GM18858 (cell line): ENCODE data around the gene CD96.
"Not testable (repeated sequence)": the region's sequence is repeated elsewhere in the genome, so short reads cannot be mapped to it uniquely, and the experiment has no call there.

ENCODE experiments used
- ATAC-seq: cut with Tn5 transposase; IDR thresholded peaks from one replicate; pipeline ENCODE4 v1.9.1; 2021; ENCODE audit not compliant: unreplicated experiment

Gene CD96

DNA sequence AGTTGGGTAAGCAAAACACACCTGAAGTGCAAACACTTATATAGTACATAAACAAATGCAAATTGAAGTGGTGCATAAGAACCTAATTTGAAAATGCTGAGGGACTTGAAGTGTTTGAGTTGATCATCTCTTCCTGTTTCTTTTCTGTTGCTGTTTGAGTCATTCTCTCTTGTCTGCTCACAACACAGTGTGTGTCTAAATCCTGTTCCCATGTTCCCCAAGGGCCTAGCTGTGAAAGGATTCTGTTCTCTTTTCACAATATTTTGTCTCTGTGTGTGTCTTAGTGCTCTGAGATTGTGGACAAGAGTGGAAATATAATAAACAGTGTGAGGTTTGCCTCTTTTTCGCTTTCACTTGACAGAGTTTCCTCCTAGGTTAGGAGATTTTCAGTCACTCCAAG, 6.1 kb downstream of the CD96 start:
- peak; percentile 71 for ATAC-seq

DNA sequence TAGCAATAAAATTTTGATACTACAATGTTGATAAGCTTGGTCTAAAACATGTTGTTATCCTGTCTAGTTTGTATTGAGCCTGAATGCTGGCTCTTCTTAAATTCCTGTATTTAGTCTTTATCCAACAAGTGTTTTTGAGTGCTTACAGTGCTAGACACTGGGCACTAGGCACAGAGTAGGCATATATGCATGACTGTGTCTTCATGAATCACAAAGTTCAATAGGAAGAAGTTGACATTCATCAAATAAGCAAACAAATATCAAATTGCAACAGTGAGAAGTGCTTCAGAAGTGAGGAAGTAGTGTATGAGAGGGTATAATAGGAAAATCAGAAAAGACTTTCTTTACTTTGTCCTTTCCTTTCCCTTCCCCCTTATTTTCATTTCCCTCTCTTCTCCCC, 6.8 kb downstream of the CD96 start:
- no peak for ATAC-seq

DNA sequence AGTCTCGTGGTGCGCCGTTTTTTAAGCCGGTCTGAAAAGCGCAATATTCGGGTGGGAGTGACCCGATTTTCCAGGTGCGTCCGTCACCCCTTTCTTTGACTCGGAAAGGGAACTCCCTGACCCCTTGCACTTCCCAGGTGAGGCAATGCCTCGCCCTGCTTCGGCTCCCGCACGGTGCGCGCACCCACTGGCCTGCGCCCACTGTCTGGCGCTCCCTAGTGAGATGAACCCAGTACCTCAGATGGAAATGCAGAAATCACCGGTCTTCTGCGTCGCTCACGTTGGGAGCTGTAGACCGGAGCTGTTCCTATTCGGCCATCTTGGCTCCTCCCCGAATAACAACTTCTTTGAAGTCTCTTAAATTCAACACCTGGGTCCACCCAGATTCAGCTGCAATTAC, 19.9 kb downstream of the CD96 start:
- not testable (repeated sequence) for ATAC-seq

DNA sequence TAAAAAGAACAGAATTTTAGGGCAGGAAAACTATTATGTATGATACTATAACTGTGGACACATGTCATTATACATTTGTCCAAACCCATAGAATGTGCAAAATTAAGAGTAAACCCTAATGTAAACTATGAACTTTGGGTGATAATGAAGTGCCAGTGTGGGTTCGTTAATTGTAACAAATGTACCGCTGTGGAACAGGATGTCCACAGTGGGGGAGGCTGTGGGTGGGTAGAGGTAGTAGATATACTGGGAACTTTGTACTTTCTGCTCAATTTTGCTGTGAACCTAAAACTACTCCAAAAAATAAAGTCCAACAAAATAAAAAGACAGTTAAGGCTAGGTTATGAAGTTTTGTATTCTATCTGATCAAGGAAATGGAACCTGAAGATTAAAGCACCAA, 24.8 kb downstream of the CD96 start:
- ATAC-seq = no peak

DNA sequence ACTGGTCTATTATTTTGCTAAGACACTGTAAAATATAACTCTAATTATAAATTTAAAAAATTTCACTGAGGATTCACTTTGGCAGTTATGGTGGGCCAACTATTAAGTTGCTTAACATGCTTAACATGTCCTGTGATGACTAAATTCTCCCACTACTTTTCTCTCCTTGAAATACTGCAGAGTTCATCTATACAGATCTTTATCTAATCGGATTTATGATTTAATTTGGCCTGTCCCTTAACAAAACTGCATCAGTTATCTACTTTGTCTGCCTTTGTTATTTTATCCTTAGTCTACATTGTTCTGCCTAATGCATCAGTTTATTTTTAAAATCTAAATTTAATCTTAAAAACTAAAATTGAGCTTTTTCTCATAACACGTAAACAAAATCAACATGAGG, 26.4 kb downstream of the CD96 start:
- ATAC-seq = no peak

DNA sequence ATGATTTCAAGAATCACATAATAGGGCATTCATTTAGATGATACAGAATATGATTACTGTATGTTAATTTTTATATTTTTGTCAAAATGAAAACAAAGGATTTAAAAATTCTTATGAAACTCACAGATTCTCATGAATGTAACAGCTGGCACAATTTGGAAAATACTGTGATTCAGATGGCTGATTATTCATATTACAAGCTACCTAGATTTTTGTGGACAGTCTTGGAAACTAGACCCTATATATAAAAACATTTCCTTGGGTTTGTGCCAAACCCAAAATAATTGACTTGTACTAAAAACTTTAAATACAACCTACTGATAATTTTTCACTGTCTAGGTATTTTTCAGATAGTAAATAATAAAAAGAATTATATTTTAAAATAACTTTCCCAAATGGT, 26.9 kb downstream of the CD96 start:
- ATAC-seq = no peak

DNA sequence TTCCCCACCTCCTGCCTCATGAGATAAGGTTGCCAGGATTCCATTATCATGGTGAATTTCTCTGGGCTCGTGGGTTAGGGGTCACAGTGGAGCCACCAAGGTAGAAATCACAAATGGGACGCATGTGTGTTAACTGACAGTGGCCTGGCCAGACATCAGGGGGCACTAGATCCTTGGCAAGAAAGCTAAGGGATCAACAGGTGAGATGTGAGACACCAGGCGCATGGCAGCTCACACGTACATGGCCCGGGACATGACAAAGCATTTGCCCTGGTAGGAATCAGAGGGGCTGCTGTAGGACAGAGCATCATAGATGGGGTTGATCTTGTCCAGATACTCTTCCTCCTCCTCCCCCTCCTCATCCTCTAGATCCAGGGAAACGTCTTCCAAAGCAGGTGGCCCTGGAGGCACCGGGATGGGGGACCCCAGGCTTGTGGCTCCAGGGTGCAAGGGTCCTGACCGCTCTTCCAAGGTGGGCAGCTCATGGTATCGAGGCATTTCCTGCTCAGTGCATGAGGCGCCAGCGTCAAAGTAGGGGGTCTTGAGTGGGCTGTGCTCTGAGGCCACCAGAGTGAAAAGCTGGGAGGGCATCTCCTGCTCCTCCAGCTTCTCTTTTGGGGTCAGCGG, 28.5 kb downstream of the CD96 start:
- ATAC-seq = no peak

DNA sequence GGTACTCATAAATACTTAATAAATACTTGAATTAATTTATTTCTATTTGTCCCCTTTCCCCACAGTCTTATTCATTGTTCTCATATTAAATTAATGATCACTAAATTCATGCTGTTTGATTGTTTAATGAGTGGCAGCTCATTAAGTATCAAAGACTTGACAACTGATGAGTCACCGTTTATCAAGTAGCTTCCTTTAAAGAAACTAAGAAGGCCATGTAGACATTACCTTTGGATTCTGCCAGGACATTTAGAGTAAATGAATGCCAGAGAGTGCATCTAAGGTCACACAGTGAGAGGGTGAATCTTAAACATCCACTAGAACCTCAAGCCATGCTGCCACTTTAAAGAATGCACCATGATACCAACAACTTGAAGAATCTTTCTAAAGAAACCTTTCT, 29.3 kb downstream of the CD96 start:
- no peak for ATAC-seq

DNA sequence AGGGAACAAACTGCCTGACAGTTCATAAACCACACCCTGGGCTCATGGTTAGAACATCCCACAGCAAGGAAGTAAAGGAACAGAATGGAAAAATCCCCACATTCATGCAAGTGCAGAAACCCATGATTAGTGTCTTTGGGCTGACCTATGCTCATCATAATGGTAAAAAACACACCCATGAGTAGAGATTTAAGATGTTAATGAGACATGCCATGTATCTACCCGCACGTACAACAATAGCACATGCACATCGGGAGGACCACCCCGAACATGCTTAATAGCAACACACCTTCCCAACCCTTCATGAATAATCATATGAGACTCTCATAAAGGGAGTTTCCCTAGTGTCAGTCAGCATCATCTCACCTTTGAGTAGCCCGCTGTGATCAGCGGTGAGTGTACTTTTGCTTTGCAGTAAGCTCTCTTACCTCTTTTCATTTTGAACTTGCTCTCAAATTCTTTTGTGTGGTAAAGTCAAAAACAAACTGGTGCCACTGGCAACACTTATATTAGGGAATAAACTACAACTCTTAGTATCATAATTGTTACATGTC, 30.0 kb downstream of the CD96 start:
- no peak for ATAC-seq

DNA sequence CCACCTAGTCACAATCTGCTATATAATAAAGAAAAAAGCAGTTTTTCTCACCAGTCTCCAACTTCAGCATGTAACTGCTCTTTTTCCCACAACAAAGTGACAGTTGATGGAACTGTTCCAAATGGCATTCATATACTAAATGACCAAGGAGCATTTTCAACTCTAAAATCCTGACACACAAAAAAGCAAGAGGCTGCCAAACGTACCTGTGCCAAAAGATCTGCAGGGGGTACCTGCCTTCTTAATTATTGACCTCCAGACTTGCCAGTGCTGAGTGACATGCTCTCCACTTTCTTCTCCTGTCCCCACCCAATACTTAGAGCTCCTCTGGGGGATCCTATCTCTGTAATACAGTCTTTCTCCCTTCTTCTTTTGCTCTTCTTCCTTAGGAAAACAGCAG, 35.1 kb downstream of the CD96 start:
- ATAC-seq = no peak

DNA sequence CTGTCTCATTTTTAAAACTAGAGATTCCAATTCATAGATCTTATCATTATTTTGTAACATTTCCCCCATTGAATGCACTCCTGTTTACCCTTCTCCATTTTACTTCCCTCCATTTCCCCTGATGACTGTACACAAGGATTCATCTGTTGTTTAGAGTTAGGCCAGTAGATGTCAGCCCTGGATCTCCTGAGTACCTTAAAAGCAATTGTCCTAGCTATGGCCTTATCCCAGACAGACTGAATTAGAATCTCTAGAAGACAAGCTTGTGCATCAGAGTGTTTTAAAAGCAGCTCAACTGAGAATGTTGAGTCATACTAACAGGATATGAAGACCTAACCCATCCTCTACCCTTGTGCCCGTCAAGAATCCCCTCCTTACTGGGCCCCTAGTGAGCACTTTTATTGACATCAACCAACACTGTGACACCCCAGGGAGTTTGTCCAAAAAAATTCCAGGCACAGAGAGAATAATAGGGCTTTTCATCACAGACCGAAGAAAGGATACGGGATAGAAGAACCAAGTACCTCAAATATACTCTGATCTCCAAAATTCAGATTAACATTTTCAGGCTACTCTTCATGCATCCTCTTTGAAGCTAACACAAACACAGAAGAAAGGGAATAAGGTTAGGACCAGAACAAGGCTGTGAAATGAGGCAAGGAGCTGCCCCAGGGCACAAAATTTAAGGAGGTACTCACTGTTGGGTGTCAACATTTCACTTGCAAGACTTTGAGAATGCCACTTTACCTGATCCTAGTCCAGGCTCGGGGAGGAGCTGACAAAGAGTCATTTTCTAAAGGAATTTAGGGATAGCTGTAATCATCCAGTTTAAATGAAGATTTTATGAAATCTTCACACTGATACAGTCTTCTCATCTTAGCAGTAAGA, 36.0 kb downstream of the CD96 start:
- peak; percentile 95 for ATAC-seq

DNA sequence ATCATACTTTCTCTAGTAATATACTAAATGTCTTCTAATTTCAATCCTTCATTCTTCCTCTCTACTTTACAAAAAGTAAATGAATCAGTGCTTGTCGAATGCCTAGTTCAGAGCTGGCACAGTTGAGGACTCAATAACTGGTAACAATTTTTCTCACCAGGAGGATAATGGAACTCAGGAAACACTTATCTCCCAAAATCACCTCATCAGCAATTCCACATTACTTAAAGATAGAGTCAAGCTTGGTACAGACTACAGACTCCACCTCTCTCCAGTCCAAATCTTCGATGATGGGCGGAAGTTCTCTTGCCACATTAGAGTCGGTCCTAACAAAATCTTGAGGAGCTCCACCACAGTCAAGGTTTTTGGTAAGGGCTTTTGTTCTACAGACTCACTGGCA, 36.9 kb downstream of the CD96 start:
- ATAC-seq = no peak

DNA sequence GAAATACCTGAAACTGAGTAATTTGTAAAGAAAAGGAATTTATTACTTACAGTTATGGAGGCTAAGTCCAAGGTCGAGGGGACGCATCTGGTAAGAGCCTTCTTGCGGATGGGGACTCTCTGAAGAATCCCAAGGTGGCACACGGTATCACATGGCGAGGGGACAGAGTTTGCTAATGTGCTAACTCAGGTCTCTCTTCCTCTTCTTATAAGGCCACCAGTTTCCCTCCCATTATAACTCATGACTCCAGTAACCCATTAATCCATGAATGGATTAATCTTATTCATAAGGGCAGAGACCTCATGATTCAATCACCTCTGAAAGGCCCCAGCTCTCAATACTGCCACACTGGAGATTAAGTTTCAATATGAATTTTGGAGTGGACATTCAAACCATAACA, 37.5 kb downstream of the CD96 start:
- ATAC-seq = no peak

DNA sequence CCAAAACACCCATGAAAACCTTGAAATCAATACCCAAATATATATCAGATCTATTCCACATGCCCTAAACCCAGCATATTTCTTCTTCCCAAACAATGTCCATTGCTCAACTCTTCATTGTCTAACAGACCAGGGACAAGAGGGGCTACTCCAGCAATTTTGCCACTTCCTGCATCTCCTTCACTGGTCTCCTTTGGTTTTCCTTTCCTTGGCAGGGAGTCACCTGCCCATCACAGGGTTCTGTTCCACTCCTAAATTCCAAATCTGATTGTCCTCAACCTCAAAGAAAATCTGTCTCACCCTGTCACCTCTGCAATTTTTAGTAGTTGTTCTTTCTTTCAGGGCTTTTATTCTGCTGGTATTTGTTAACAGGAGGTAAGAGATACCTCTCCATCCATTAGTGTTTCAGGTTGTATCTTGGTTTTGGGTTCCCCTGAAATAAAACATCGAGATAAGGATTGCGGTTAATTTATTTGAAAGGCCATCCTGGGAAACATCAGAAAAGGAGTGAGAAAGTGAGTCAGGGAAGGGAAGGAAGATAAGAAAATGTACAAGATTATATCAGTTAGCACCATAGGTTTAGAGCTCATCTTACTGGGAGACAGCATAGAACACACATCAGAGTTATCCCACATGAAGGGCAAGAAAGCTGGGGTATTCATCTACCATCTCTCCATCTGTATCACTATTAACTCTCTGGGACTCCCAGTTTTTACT, 39.6 kb downstream of the CD96 start:
- no peak for ATAC-seq

DNA sequence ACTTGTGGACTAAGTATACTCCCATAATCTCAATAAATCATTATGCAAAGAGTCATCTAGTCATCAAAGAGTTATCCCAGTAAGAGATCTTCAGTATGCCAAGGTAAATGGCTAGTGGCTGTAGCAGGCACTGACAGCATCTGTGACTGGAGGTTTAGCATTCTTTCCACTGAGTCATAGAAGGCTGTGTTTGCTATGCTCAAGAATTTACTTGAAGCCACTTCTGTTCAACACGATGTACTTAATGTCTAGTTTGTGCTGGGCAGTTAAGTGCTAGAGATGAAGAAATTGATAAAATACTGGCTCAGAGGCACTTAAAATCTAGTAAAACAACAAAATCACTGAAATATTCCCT, 40.1 kb downstream of the CD96 start:
- ATAC-seq = no peak

DNA sequence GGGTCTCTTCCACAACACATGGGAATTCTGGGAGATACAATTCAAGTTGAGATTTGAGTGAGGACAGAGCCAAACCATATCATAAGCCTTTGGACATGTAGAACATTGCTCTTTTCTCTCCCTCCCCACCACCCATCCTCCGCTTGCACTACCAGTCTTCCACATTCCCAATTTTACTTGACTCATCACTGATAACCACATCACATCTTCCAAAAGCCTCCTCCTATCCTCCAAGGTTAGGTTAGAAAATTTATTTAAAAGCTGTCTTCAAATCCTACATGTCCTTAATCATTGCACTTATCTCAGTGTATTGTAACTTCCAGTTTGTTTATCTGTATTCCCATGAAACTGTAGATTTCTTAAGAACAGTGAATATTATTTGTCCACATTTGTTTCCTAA, 42.7 kb downstream of the CD96 start:
- ATAC-seq = no peak

DNA sequence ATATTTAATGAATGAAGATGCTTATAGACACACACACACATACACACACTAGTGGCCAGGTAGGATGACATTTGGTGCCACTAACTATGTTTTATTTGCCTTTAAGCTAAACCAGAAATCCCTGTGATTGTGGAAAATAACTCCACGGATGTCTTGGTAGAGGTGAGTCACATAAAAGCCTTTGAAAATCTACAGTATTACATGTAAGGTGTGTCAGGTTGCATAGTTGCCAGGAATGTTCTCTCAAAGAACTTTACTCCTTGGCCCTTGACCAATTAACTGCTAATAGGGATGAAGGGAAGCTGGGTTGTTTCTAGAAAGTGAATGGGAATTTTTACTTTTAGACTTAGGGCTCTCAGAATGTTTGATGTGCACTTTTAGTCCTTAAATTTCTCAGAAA, 43.2 kb downstream of the CD96 start:
- no peak for ATAC-seq

DNA sequence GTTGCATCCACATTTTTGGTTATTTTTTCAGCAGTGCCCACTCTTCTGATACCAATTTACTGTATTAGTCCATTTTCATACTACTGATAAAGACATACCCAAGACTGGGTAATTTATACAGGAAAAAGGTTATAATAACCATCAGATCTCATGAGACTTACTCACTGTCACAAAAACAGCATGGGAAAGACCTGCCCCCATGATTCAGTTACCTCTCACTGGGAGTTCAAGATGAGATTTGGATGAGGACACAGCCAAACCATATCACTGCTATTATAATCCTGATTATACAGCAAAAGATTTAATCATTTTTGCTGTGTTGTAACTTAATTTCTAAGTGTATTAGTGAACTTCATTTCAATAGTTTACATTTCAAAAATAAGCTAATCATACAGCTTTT, 46.5 kb downstream of the CD96 start:
- no peak for ATAC-seq

DNA sequence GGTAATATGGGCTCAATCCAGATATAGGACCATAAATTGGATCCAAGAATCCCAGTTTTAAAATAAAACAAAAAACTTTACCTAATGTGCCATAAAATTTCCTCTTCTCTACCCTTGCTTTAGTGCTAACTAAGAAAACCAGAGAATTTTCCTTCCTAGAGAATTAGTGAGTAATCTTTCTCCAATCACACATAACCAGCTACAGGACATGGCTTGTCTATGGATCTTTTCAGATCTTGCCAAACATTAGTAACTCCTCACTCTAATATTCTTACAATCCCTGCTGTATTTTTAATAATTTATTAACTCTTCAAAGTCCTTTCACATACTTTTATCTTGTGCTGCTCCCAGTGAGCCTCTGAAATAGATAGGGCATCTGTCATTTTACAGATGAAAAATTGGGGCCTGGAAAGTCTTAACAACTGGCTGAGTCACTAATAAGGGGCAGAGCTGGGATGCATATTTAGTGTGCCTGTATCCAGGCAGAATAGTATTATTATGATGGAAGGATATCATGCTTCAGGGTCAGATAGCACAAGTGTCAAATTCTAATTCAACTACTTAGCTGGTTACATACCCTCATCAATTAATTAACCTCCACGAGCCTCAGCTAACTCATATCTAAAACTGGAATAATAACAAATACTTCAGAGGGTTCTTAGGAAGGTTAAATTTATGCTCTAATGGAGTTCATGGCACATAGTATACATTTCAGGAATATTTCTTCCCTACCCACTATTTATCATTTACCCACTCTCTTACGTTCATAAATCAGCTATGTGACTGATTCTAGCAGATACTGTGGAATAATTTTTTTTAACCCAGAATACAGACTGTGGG, 47.5 kb downstream of the CD96 start:
- ATAC-seq = no peak

DNA sequence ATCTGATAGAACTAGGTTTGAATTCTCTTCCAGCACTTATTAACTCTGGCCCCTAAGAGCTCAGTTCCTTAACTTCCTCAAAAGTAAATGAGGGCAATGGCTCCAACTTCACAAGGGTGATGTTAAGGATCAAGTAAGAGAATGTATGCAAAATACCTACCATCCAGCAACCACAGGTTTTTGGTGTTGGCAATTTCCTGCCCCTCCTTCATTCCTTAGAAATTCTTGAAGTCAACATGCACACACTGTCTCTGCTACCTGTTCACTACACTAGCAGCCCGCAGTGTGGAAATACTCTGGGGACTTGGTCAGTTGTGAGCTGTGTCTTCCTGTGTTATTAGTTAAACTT, 48.1 kb downstream of the CD96 start:
- ATAC-seq = no peak

DNA sequence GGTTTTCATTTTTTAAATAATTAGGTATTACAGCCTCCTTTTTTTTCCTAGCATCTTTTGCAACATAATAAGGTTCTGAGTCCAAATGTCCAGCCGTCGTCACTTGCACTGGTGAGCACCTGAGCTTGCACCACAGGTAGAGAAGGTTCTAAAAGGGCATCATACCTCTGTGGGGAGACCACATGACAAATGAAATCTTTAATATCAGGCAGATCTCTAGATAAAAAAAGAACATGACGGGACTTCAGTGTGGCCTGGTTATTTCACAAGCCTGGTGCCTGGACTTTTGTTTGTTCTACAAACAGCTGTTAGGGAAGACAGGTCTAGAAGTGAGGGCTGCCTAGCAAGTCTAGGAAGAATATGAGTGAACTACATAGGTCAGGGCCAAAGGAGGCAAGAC, 49.6 kb downstream of the CD96 start:
- ATAC-seq = no peak
